Fibroblast of villous mesenchyme (primary cell): Measurements from ENCODE around the gene NOX3. TPM values are rescaled to one million over a fixed set of nuclear protein-coding genes. Genes with fewer than 3 reads are reported as not detected.

ENCODE experiments used
- DNase-seq: peaks from one replicate; pipeline ENCODE4 v3.0.0-alpha.2; 2010; ENCODE audit warnings: low read depth
- H3K4me3 ChIP-seq: 2 replicates; pipeline ENCODE4 v1.5.1; 2011; ENCODE audit warnings: low read depth, mild to moderate bottlenecking, low read length
- CTCF ChIP-seq: IDR thresholded peaks from 2 replicates; pipeline ENCODE4 v1.5.1; 2012; ENCODE audit warnings: low read depth, mild to moderate bottlenecking, low read length; ENCODE audit not compliant: insufficient read depth
- total RNA-seq: library from RNA; depleted of rRNA; stranded (reverse); fragments of >200 nt; gene quantifications from 2 replicates; pipeline ENCODE4 v1.2.3, GENCODE V29; 2012

The NOX3 gene
- total RNA-seq, 1 donor, result not detected

- TF ChIP-seq CTCF, result no peak
- DNase-seq, result no peak
These were observed 55.0 kb downstream of the NOX3 start for GRCh38 chr6:155400654-155400965.

GRCh38 chr6:155399745-155400653, 55.6 kb downstream of the NOX3 start:
- no peak for TF ChIP-seq CTCF
- no peak for DNase-seq
- no peak overlapping the region for H3K4me3 ChIP-seq

More at GRCh38 chr6:155400654-155400965, 55.0 kb downstream of the NOX3 start:
- H3K4me3 ChIP-seq, result no peak overlapping the region

GRCh38 chr6:155399062-155399744, 56.4 kb downstream of the NOX3 start:
- H3K4me3 ChIP-seq, result no peak overlapping the region
- no peak for DNase-seq
- no peak for TF ChIP-seq CTCF

GRCh38 chr6:155398701-155399061, 57.0 kb downstream of the NOX3 start:
- H3K4me3 ChIP-seq, result no peak overlapping the region
- DNase-seq, result no peak
- no peak for TF ChIP-seq CTCF

GRCh38 chr6:155398221-155398620, 57.4 kb downstream of the NOX3 start:
- DNase-seq, result no peak
- no peak for TF ChIP-seq CTCF
- no peak overlapping the region for H3K4me3 ChIP-seq

- H3K4me3 ChIP-seq, result no peak overlapping the region
- no peak for DNase-seq
- TF ChIP-seq CTCF, result no peak
These were observed 58.4 kb downstream of the NOX3 start for GRCh38 chr6:155397172-155397705.
